Neural cell (in vitro differentiated cells): Measurements from ENCODE around the gene TACC3. TPM values are rescaled to one million over a fixed set of nuclear protein-coding genes. Genes with fewer than 3 reads are reported as not detected.

ENCODE experiments used
- H2AFZ ChIP-seq: fragments of 200-600, 300-800 bp; sonication (generic), shearing (Covaris generic); 2 replicates; pipeline ENCODE4 v1.6.0; 2014; ENCODE audit warnings: low read depth, mild to moderate bottlenecking, antibody characterized with exemption, low read length, moderate library complexity
- H3F3A ChIP-seq: fragments of 200-600 bp; shearing (Covaris generic); 2 replicates; pipeline ENCODE4 v1.6.1; 2016; ENCODE audit warnings: mild to moderate bottlenecking, moderate library complexity, mixed read lengths, antibody characterized with exemption, low read length; ENCODE audit not compliant: insufficient read depth, poor library complexity, severe bottlenecking
- H3K27ac ChIP-seq: fragments of 200-600, 300-800 bp; sonication (generic), shearing (Covaris generic); 2 replicates; pipeline ENCODE4 v1.5.1; 2014; ENCODE audit warnings: mild to moderate bottlenecking, low read length, moderate library complexity
- H3K27me3 ChIP-seq: fragments of 300-800, 200-600 bp; sonication (generic), shearing (Covaris generic); 2 replicates; pipeline ENCODE4 v1.6.0; 2014; ENCODE audit warnings: mild to moderate bottlenecking, low read depth, low read length, moderate library complexity; ENCODE audit not compliant: insufficient read depth
- H3K36me3 ChIP-seq: fragments of 300-800, 200-600 bp; sonication (generic), shearing (Covaris generic); 2 replicates; pipeline ENCODE4 v1.5.1; 2014; ENCODE audit warnings: mild to moderate bottlenecking, antibody characterized with exemption, low read length, moderate library complexity; ENCODE audit not compliant: insufficient read depth
- H3K4me2 ChIP-seq: fragments of 300-800, 200-600 bp; sonication (generic), shearing (Covaris generic); 2 replicates; pipeline ENCODE4 v1.6.0; 2014; ENCODE audit warnings: mild to moderate bottlenecking, low read length
- H3K4me3 ChIP-seq: fragments of 300-800, 200-600 bp; sonication (generic), shearing (Covaris generic); 2 replicates; pipeline ENCODE4 v1.5.1; 2014; ENCODE audit warnings: mild to moderate bottlenecking, low read length, moderate library complexity
- H3K79me2 ChIP-seq: fragments of 200-600 bp; shearing (Covaris generic); replicated peaks from 2 replicates; pipeline ENCODE4 v1.6.0; 2014; ENCODE audit warnings: mild to moderate bottlenecking, low read length, moderate library complexity; ENCODE audit not compliant: insufficient read depth
- H3K9ac ChIP-seq: fragments of 300-800, 200-600 bp; sonication (generic), shearing (Covaris generic); 2 replicates; pipeline ENCODE4 v1.6.1; 2016; ENCODE audit warnings: mild to moderate bottlenecking, low read length, mixed read lengths
- H3K9me2 ChIP-seq: fragments of 200-600 bp; shearing (Covaris generic); 2 replicates; pipeline ENCODE4 v1.6.1; 2016; ENCODE audit warnings: mild to moderate bottlenecking, low read length, mixed read lengths; ENCODE audit not compliant: insufficient read depth
- H3K9me3 ChIP-seq: fragments of 200-600, 300-800 bp; sonication (generic), shearing (Covaris generic); 2 replicates; pipeline ENCODE4 v1.6.1; 2016; ENCODE audit warnings: mild to moderate bottlenecking, mixed run types, low read length, moderate library complexity, mixed read lengths
- H4K20me1 ChIP-seq: fragments of 200-600 bp; shearing (Covaris generic); 2 replicates; pipeline ENCODE4 v1.6.1; 2016; ENCODE audit warnings: mild to moderate bottlenecking, mixed run types; ENCODE audit not compliant: insufficient read depth
- CTCF ChIP-seq: fragments of 450-650 bp; IDR thresholded peaks from 2 replicates; pipeline ENCODE4 v1.5.1; 2014; ENCODE audit warnings: antibody characterized with exemption, mild to moderate bottlenecking, moderate library complexity; ENCODE audit not compliant: poor library complexity, severe bottlenecking
- EP300 ChIP-seq: fragments of 450-650 bp; conservative IDR thresholded peaks from 2 replicates; pipeline ENCODE4 v1.6.1; 2014; ENCODE audit warnings: antibody characterized with exemption, mild to moderate bottlenecking, moderate library complexity; ENCODE audit not compliant: poor library complexity, severe bottlenecking
- EZH2 ChIP-seq: fragments of 200-600, 300-800 bp; shearing (Covaris generic), sonication (generic); IDR thresholded peaks from 2 replicates; pipeline ENCODE4 v1.6.1; 2014; ENCODE audit warnings: antibody characterized with exemption, low read length, borderline replicate concordance, mild to moderate bottlenecking; ENCODE audit not compliant: insufficient read depth, poor library complexity, severe bottlenecking
- MXI1 ChIP-seq: fragments of 450-650 bp; conservative IDR thresholded peaks from 2 replicates; pipeline ENCODE4 v1.6.1; 2014; ENCODE audit warnings: antibody characterized with exemption, mild to moderate bottlenecking; ENCODE audit not compliant: poor library complexity, severe bottlenecking
- POLR2AphosphoS5 ChIP-seq: IDR thresholded peaks from 2 replicates; pipeline ENCODE4 v1.6.1; 2012
- RAD21 ChIP-seq: fragments of 450-650 bp; conservative IDR thresholded peaks from 2 replicates; pipeline ENCODE4 v1.6.1; 2014; ENCODE audit warnings: antibody characterized with exemption, mild to moderate bottlenecking, moderate library complexity
- REST ChIP-seq: IDR thresholded peaks from 2 replicates; pipeline ENCODE4 v1.6.1; 2012; ENCODE audit warnings: borderline replicate concordance
- SMC3 ChIP-seq: fragments of 450-650 bp; conservative IDR thresholded peaks from 2 replicates; pipeline ENCODE4 v1.6.1; 2014; ENCODE audit warnings: antibody characterized with exemption, mild to moderate bottlenecking, moderate library complexity; ENCODE audit not compliant: poor library complexity
- TAF1 ChIP-seq: IDR thresholded peaks from 2 replicates; pipeline ENCODE4 v1.6.1; 2012; ENCODE audit warnings: low read depth
- polyA plus RNA-seq: library from polyadenylated mRNA; depleted of rRNA; stranded (reverse); fragments of >200 nt; gene quantifications from 2 replicates; pipeline ENCODE4 v1.2.3, GENCODE V29; 2014

The TACC3 gene
- polyA plus RNA-seq, 1 donor from 2014 or later, result 2.6 TPM

GRCh38 chr4:1786544-1787362 is 65.4 kb downstream of the TACC3 start:
- Histone ChIP-seq H2AFZ (no peak overlapping the region), H3K79me2 (no peaks in the 10 kb centered on the region), H3K9me3 (no peaks in the 10 kb centered on the region), H3K4me3 (no peak overlapping the region), H3K27me3 (peaks cover 2% of the 10 kb centered on the region), H3K4me2 (no peak overlapping the region), H3K27ac (no peak overlapping the region), H3K9me2 (no peaks in the 10 kb centered on the region), H3K36me3 (no peaks in the 10 kb centered on the region), H4K20me1 (no peaks in the 10 kb centered on the region), H3K9ac (no peak overlapping the region), H3F3A (no peaks in the 10 kb centered on the region)
- TF ChIP-seq EP300 (no peak), CTCF (no peak), MXI1 (no peak), TAF1 (no peak), EZH2 (no peak), SMC3 (no peak), REST (no peak), POLR2AphosphoS5 (no peak), RAD21 (no peak)

GRCh38 chr4:1787411-1788077 is 66.2 kb downstream of the TACC3 start:
- H3K27ac ChIP-seq, result no peak overlapping the region

More at GRCh38 chr4:1787411-1788077, 66.2 kb downstream of the TACC3 start:
- H3K36me3 ChIP-seq, result no peaks in the 10 kb centered on the region
- no peak overlapping the region for H2AFZ ChIP-seq
- no peaks in the 10 kb centered on the region for H3K9me3 ChIP-seq
- H3K4me3 ChIP-seq, result no peak overlapping the region
- no peak for TF ChIP-seq SMC3
- TF ChIP-seq EZH2, result no peak
- TF ChIP-seq POLR2AphosphoS5, result no peak
- TF ChIP-seq CTCF, result no peak
- no peak for TF ChIP-seq RAD21
- no peak for TF ChIP-seq TAF1
- TF ChIP-seq MXI1, result no peak
- no peak for TF ChIP-seq REST
- no peak for TF ChIP-seq EP300
- H3K79me2 ChIP-seq, result no peaks in the 10 kb centered on the region
- no peak overlapping the region for H3K4me2 ChIP-seq
- no peak overlapping the region for H3K9ac ChIP-seq
- no peaks in the 10 kb centered on the region for H3F3A ChIP-seq
- no peaks in the 10 kb centered on the region for H4K20me1 ChIP-seq
- H3K27me3 ChIP-seq, result peaks cover 10% of the 10 kb centered on the region
- H3K9me2 ChIP-seq, result no peaks in the 10 kb centered on the region
